H1 (cell line): ENCODE results near the gene VSIG10. TPM values are rescaled to one million over a fixed set of nuclear protein-coding genes. Genes with fewer than 3 reads are reported as not detected.

Experiments
- CHD7 ChIP-seq: fragments of 300-600 bp; sonication (generic); IDR thresholded peaks from 2 replicates; pipeline ENCODE4 v1.7.1; 2012; ENCODE audit warnings: low read length, moderate library complexity, mild to moderate bottlenecking, inconsistent platforms; ENCODE audit not compliant: insufficient replicate concordance
- KDM1A ChIP-seq: fragments of 200-600, 300-600 bp; sonication (generic); IDR thresholded peaks from 2 replicates; pipeline ENCODE4 v1.7.1; 2016; ENCODE audit warnings: mild to moderate bottlenecking, low read length, borderline replicate concordance
- MAFK ChIP-seq: IDR thresholded peaks from 2 replicates; pipeline ENCODE4 v1.6.1; 2012; ENCODE audit warnings: low read depth, mild to moderate bottlenecking, improper control_type of control experiment, low read length
- polyA plus RNA-seq, 7 experiments: library from polyadenylated mRNA; depleted of rRNA in 3 of 7; stranded (reverse) in 5 of 7; unstranded in 2 of 7; fragments of >200 nt in 5 of 7; fragments of 200-250 nt in 2 of 7; gene quantifications; 1 replicate in 5 of 7; 2 replicates in 1 of 7; 4 replicates in 1 of 7; pipeline versions ENCODE4 v1.2.1 to v1.2.3, GENCODE V29; 2011 to 2013; ENCODE audit warnings: missing spikeins in 2 of 7, mixed read lengths in 2 of 7
- total RNA-seq: library from RNA; stranded (reverse); fragmentation: NEBNext Ultra II Directional; extraction: Animal tissue kit (Norgen Biotek cat#: 25700); gene quantifications from 2 replicates; pipeline ENCODE4 v1.2.1, GENCODE V29; 2021

Gene VSIG10
- total and polyA plus RNA-seq, 2 of the 8 experiments (the other 6 are each of a cell fraction or from before 2014, with no cell fraction given) = 34.4 to 93.6 TPM

- TF ChIP-seq CHD7 (no peak), KDM1A (no peak), MAFK (no peak)
These were observed 83.8 kb downstream of the VSIG10 start (continued) for GRCh38 chr12:118020036-118020435.
